Progenitor cell of endocrine pancreas (in vitro differentiated cells): ENCODE measurements around the gene KLC3. TPM values are rescaled to one million over a fixed set of nuclear protein-coding genes. Genes with fewer than 3 reads are reported as not detected.
A peak's percentile ranks its signal among the peaks of the same experiment; 100 is the strongest.

Source experiments
- DNase-seq: peaks from one replicate; pipeline ENCODE4 v3.0.0; 2021; ENCODE audit warnings: low spot score; ENCODE audit not compliant: unreplicated experiment
- H3K27ac Mint-ChIP-seq: 2 replicates; pipeline ENCODE4 v1.8.0; 2021; ENCODE audit warnings: mild to moderate bottlenecking, moderate library complexity, mixed read lengths
- H3K27me3 Mint-ChIP-seq: 2 replicates; pipeline ENCODE4 v1.8.0; 2021; ENCODE audit warnings: mixed read lengths
- H3K36me3 Mint-ChIP-seq: 2 replicates; pipeline ENCODE4 v1.8.0; 2022; ENCODE audit warnings: mixed read lengths; ENCODE audit not compliant: insufficient read depth
- H3K4me1 Mint-ChIP-seq: 2 replicates; pipeline ENCODE4 v1.8.0; 2021; ENCODE audit warnings: low read depth, mixed read lengths
- H3K4me3 Mint-ChIP-seq: 2 replicates; pipeline ENCODE4 v1.8.0; 2021; ENCODE audit warnings: low read depth, mild to moderate bottlenecking, moderate library complexity, mixed read lengths
- H3K9me3 Mint-ChIP-seq: 2 replicates; pipeline ENCODE4 v1.8.0; 2021; ENCODE audit warnings: low read depth, mixed read lengths
- total RNA-seq: library from RNA; stranded (reverse); gene quantifications from 2 replicates; pipeline ENCODE4 v1.2.1, GENCODE V29; 2021
- TF ChIP-seq, protein P1 (sequence below): fragments of 200-600 bp; sonication (generic); IDR thresholded peaks from one replicate; pipeline ENCODE4 v1.5.0; 2021; ENCODE audit warnings: antibody characterized with exemption, mild to moderate bottlenecking; ENCODE audit not compliant: unreplicated experiment

The KLC3 gene
- total RNA-seq, 1 donor from 2014 or later = 1.1 TPM

DNA sequence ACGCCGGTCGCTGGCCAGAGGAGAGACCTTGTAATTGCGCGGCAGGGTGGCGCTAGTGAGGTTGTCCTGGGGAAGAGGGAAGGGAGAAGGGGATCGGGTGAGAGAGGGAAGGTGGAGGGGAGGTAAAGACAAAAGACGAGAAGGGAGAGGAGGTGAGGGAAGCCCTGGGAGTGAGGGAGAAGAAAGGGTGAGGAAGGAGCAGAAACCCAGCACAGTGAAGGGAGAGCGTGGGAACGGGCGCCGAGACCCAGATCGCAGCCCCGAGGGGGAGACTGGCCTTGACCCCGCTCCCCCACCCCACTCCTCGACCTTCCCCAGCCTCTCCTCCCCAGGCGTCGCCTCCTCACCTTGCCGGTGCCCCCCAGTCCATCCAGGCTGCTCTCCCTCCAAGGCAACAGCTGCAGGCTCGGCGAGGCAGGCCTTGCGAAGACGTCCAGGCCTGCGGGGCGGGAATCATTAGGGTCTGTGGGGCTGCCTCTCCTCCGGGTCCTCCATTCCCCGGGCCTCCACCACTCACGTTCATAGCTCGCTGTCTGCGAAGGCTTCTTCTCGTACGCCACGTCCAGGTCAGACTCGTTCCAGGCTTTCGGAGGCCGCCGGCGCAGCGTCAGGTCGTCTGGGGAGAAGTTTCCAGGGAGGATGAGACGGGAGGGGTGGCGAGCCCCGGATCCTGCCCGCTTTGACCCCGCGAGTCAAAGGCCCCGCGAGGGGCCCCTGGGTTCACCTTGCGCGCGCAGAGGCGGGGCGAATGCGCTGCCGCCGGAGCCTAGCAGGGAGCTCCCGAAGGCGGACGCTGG, 55.5 kb downstream of the KLC3 start:
- H3K27ac Mint-ChIP-seq = no peak overlapping the region
- no peak for DNase-seq
- H3K4me3 Mint-ChIP-seq = no peak overlapping the region
- H3K36me3 Mint-ChIP-seq = peaks cover 2% of the 10 kb centered on the region
- H3K9me3 Mint-ChIP-seq = no peaks in the 10 kb centered on the region
- peaks cover 4% of the 10 kb centered on the region for H3K4me1 Mint-ChIP-seq
- H3K27me3 Mint-ChIP-seq = peaks cover 18% of the 10 kb centered on the region
- TF ChIP-seq, protein P1, sequence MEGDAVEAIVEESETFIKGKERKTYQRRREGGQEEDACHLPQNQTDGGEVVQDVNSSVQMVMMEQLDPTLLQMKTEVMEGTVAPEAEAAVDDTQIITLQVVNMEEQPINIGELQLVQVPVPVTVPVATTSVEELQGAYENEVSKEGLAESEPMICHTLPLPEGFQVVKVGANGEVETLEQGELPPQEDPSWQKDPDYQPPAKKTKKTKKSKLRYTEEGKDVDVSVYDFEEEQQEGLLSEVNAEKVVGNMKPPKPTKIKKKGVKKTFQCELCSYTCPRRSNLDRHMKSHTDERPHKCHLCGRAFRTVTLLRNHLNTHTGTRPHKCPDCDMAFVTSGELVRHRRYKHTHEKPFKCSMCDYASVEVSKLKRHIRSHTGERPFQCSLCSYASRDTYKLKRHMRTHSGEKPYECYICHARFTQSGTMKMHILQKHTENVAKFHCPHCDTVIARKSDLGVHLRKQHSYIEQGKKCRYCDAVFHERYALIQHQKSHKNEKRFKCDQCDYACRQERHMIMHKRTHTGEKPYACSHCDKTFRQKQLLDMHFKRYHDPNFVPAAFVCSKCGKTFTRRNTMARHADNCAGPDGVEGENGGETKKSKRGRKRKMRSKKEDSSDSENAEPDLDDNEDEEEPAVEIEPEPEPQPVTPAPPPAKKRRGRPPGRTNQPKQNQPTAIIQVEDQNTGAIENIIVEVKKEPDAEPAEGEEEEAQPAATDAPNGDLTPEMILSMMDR = peak; percentile 16

DNA sequence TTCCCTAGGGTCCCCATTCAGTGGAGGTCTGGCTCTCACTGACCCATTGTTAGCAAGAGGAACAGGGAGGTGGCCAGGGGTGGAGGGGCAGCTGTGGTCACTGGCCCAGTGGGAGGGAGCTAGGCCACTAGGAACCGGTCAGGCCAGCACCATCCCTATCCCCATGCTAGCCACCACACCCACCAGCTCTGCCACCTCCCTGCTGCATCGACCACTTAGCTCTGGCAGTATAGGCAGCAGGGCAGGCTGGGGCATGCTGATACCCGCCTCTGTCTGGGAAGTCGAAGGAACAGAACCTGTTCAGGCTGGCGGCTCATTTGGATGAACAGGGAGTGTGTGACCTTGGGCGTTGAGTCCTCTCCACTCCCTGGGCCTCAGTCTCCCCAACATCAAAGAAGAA, 59.6 kb downstream of the KLC3 start:
- H3K27ac Mint-ChIP-seq = no peak overlapping the region
- TF ChIP-seq, protein P1 = no peak
- no peak overlapping the region for H3K4me3 Mint-ChIP-seq
- no peak for DNase-seq
- peaks cover 42% of the 10 kb centered on the region for H3K27me3 Mint-ChIP-seq
- no peaks in the 10 kb centered on the region for H3K9me3 Mint-ChIP-seq
- H3K4me1 Mint-ChIP-seq = peaks cover 12% of the 10 kb centered on the region
- no peaks in the 10 kb centered on the region for H3K36me3 Mint-ChIP-seq

Other genes with a start within 250 kb of the KLC3 start
- gene PPP1R37, start 247.6 kb upstream of the KLC3 start, total RNA-seq = 44.8 and 45.8 TPM in 2 replicates
- 0.34 and 0.53 TPM in 2 replicates for gene NKPD1, start 179.8 kb upstream of the KLC3 start, total RNA-seq
- 40.4 and 43.8 TPM in 2 replicates for gene TRAPPC6A, start 162.5 kb upstream of the KLC3 start, total RNA-seq
- 8.7 and 9.1 TPM in 2 replicates for gene BLOC1S3, start 162.0 kb upstream of the KLC3 start, total RNA-seq
- gene EXOC3L2, start 95.3 kb upstream of the KLC3 start, total RNA-seq = not detected in 2 replicates
- gene MARK4, start 89.5 kb upstream of the KLC3 start, total RNA-seq = 57.5 and 60.4 TPM in 2 replicates
- gene CKM, start 17.9 kb upstream of the KLC3 start, total RNA-seq = not detected in 2 replicates
- 60.5 and 63.8 TPM in 2 replicates for gene ERCC2, start 29.8 kb downstream of the KLC3 start, total RNA-seq
- gene PPP1R13L, start 64.3 kb downstream of the KLC3 start, total RNA-seq = 24.2 and 27.2 TPM in 2 replicates
- 7.4 and 8.9 TPM in 2 replicates for gene POLR1G, start 65.9 kb downstream of the KLC3 start, total RNA-seq
- 58.5 and 64.8 TPM in 2 replicates for gene ERCC1, start 83.2 kb downstream of the KLC3 start, total RNA-seq
- 5.3 and 7.3 TPM in 2 replicates for gene FOSB, start 127.2 kb downstream of the KLC3 start, total RNA-seq
- 17.9 and 21.6 TPM in 2 replicates for gene RTN2, start 156.3 kb downstream of the KLC3 start, total RNA-seq
- 0.62 TPM in 1 of 2 replicates, not detected in the other for gene PPM1N, start 157.7 kb downstream of the KLC3 start, total RNA-seq
- 93.4 and 94.9 TPM in 2 replicates for gene VASP, start 166.7 kb downstream of the KLC3 start, total RNA-seq
- gene OPA3, start 244.1 kb downstream of the KLC3 start, total RNA-seq = 14.4 and 16.5 TPM in 2 replicates